Measurements from ENCODE around the gene MYH6.
"Not testable (repeated sequence)": the region's sequence is repeated elsewhere in the genome, so short reads cannot be mapped to it uniquely, and the experiment has no call there.

The MYH6 gene

DNA sequence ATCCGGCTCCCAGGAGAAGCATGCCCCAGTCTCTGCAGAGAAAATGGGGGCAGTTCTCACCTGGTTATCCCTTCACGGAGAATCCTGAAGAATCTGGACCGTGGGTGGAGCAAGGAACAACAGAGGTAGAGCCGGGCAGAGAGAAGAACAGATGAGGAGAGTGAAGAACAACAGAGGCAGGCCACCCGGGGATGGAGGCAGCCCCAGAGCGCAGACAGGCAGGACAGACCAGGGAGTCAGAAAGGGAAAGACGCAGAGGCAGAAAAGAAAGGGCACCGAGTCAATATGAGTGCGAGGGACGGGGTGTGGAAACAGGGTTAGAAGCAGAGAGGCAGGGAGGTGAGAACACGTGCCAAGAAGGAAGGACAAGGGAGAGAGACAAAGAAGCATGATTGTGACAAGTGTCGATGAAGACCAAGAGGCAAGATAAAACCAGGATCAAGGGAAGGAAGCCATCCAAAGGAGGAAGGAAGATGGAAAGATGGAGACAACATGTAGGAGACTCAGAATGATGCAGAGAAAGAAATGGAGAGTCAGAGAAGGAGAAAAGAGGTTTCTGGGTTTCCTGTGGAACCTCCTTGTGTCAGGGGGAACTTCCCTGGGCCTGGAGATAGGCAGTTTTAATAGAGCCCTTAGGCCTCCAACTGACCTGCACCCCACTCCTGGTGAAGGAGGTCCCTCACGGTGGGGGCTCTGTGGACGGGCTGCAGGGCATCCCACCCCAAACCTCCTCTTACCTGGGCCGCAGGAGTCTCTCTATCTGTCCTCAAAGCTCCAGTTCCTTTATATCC, at the start of gene MYH6:
TSS of gene MYH6 (minus strand) at position 758 of the 791 bp plus-strand sequence. CDS start 1,050 bp downstream, outside the sequence.
- no peak for DNase-seq

GRCh38 chr14:23456883-23457586, 49.0 kb upstream of the MYH6 start:
- DNase-seq: not testable (repeated sequence)

DNA sequence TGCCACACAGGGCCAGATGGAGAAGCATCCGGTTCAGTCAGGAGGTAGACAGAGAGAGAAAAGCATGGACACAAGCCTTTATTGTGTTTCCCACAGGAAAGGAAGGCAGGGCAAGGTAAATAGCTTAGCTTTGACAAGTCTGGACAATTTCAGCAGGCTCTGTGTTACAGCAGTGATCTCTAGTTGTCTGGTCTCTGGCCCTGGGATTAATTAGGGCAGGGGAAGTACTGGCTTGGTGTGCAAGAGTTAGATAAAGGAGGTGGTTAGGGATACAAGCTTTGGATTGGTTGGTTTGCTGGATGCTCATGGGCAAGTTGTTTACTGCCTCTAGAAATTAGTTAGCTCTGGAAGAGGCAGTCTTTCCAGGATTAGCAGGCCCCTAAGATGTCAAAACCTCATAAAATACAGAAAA, 46.4 kb upstream of the MYH6 start:
- no peak for DNase-seq

GRCh38 chr14:23452237-23452636, 44.2 kb upstream of the MYH6 start:
- no peak for DNase-seq

GRCh38 chr14:23450379-23450778, 42.3 kb upstream of the MYH6 start:
- DNase-seq: no peak

DNA sequence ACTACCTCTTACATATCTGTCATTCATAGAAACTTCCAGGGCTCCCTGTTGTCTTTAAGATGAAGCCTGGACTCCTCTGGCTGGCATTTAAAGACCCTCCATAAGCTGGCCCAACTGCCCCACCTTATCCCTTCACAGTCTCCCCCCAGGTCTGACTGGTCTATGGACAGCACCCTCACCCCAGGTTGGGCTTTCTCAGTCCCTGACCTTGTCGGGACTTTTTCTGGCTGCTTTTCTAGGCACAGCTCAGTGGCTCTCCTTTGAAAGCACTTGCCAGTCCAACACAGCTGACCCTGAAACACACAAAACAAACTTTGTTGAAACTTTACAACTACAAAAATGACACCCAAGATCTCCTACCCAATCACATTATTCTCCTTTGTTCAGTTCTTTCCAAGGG, 41.2 kb upstream of the MYH6 start:
- no peak for DNase-seq

GRCh38 chr14:23447361-23448350, 39.6 kb upstream of the MYH6 start:
- DNase-seq: no peak

DNA sequence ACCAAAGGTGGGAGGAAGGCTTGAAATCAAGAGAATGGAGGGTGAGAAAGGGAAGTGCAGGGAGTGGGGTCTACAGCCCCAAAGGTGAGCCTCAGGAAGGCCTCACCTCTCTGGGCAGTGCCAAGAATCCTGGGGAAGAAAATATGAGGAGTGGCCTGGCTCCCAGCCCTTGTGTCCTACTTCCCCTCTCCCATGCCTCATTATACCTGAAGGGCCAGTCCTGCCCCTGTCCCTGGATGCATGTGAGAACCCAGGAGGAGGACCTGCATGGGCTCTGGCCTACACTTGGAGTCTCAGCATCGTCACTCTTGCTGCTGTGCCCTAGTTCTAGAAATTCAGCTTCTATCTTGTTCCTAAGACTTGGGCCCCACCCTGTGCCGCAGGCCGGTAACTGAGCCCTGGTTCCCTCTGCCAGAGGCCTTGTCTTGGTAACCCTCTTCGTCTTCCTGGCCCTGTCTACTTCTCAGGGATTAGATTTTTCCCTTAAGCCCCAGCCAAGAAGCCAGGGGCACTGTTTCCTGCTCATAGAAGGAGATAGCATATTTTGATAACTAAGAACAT, 38.3 kb upstream of the MYH6 start:
- DNase-seq: no peak

DNA sequence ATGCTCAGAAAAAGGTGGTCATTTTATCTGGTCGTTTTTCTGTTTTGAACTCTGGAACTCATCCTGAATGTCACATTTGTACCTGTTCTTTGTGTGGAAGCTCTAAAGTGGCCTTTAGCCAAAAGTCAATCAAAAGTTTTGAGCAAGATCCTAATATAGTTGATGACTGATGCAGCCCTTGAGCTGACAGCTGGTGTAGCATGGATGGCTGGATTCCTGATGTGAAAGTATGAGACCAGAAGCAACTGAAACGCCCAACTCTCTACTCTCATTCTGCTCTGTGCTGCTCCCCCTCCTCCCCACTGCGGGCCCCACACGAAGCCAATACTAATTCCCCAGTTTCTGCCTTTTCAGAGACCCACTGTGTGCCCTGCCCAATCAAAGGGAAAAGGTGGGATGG, 37.7 kb upstream of the MYH6 start:
- DNase-seq: no peak

- DNase-seq: no peak
These were observed 36.2 kb upstream of the MYH6 start for GRCh38 chr14:23444314-23444713.

DNA sequence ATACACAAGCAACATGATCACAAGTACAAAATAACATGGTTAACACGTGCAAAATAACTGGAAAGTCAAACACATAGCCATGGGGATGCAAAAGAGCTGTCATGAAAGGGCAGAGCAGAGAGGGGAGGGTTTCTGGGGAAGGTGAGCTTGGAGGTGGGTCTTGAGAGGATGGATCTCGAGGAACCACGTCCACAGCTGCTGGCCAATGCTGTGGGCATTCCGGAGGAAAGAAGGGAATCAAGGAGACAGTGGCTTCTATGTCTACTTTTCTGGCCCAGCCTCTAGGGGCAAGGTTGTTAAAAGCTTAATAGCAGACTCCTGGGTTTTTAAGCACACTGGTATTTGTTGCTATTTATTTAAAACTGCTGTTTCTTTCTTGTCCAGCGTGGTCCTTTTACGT, 35.8 kb upstream of the MYH6 start:
- DNase-seq: no peak

GRCh38 chr14:23443411-23443812, 35.3 kb upstream of the MYH6 start:
- DNase-seq: no peak

GRCh38 chr14:23442721-23443356, 34.8 kb upstream of the MYH6 start:
- DNase-seq: no peak

GRCh38 chr14:23441076-23441475, 33.0 kb upstream of the MYH6 start:
- DNase-seq: no peak

GRCh38 chr14:23439107-23439835, 31.2 kb upstream of the MYH6 start:
- DNase-seq: no peak

DNA sequence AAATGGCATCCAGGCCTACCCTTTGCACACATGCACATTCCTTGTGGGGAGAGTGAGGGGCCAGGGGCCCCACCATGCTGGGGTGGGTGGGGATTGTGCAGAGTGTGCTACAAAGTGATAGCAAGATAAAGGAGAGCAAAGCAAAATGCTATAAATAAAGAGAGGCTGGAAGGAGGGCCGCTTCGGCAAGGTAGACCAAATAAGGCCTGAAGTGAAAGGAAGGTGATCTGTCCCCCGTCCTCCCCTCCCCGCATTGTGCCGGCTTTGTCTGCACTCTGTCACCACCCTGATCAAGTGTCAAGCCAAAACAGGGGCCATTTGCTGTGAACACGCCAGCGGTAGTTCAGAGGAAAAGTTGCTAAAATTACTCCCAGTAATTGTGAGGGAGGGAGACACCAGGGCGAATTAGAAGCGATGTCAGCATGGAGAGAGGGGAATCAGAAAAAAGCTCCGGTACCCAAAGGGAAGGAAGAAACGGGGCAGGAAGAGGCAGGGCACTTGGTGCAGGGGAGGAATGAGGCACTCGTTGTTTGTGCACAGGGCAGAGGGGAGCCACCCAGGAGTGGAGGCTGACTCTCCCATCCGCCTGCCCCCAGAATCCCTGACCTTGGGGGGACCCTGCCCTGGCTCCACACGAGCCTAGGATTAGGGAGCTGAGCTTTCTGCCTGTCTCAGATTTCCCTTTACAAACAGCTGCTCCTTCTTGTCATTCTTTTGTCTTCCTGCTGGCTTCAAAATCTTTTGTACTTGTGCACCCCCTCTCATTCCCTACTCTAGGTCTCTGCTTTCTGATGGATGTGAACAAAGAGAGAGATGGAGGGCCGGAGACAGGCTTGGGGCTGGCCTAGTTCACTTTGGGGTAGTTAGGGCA, 30.3 kb upstream of the MYH6 start:
- no peak for DNase-seq

GRCh38 chr14:23437133-23438100, 29.3 kb upstream of the MYH6 start:
- DNase-seq: no peak

DNA sequence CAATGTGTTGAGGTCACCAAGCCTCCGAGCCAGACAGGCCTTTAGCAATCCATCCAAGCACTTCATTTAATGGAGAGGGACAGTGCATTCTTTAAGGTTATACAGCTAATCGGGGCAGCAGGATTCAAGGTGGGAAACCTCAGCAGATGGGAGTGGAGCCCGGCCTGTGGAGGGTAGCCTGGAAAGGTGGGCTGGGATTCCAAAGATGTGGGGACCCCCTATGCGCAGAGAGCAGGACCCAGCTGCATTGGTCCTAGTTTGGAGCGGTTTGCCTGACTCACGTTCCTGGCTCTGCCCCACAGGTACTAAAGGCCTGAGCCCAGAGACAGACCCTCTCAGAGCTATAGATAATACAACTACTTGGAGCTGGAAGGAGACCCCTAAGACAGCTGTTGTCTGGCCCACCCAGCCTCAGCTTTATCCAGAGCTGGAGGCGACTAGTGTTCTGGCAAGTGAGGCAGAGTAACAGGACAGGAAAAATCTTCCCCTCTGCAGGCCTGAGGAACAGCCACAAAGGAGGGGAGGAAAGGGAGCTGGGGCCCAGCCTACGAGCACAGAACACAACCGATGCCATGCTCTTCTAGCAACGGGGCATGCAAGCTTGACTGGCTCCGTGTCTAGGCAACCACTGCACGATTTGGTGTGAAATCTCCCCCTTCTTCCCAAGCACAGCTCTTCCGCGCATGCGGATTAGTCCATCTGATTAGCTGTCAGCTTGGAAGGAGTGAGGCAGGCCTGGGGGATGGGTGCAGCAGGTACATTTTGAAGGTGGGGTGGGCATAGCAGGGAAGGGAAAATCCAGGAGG, 28.5 kb upstream of the MYH6 start:
- no peak for DNase-seq

Measured in stimulated activated CD4-positive, alpha-beta T cell treated with anti-CD3 and anti-CD28 coated beads, Interleukin-4, amount 100 ng/mL, for 1 hour (primary cell).